ENCODE data around the gene SLC45A1.

SLC45A1 gene

DNA sequence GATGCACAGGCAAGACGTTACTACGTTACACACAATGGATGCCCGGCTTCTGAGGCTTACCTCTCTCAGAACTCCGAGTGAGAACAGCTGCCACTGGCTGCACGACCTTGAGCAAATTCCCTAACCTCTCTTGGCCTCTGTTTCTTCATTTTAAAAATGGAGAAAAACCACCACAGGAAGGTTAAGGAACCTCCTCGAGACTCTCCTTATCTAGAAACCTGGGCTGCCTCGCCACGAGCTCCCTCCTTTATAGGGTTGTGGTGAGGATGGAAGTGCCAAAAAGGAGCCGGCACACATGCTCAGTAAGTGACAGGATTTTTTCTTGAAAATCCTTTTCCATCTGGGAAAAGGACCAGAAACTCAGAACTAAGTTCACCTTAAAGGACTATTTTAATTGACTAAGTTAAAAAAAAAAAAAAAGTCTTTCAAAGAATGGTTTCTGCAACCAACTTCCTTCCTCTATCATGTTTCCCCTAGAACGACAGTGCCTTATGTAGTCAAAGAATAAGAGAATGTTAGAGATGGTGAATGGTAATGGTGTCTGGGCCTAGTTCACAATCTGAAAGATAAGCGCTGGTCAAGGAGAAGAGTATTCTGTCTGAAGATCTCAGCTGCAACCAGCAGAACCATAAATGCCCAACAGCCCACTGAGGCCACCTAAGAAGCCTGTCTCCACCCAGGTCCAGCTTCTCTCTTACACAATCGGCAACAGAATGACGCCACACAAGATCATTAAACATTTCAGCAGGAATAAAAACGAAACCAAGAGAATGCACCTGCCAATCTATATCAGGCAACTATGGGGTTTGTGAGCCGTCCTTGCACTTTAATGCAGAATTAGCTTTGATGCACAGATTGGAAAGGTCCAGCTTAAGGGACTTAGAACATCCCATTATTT lies 64.9 kb downstream of the SLC45A1 start:
- DNase-seq (ENCODE audit: low read depth in 2 of 3, low spot score in 2 of 3) = no peak

- DNase-seq (ENCODE audit: low read depth in 2 of 3, low spot score in 2 of 3) = no peak
Observed at GRCh38 chr1:8384088-8384487, 66.2 kb downstream of the SLC45A1 start.

- DNase-seq (ENCODE audit: low read depth in 2 of 3, low spot score in 2 of 3) = no peak
Observed at GRCh38 chr1:8384577-8384976, 66.7 kb downstream of the SLC45A1 start.

- DNase-seq (ENCODE audit: low read depth in 2 of 3, low spot score in 2 of 3) = no peak
Observed at GRCh38 chr1:8386247-8386646, 68.3 kb downstream of the SLC45A1 start.

- DNase-seq (ENCODE audit: low read depth in 2 of 3, low spot score in 2 of 3) = no peak
Observed at GRCh38 chr1:8388732-8389562, 71.0 kb downstream of the SLC45A1 start.

DNA sequence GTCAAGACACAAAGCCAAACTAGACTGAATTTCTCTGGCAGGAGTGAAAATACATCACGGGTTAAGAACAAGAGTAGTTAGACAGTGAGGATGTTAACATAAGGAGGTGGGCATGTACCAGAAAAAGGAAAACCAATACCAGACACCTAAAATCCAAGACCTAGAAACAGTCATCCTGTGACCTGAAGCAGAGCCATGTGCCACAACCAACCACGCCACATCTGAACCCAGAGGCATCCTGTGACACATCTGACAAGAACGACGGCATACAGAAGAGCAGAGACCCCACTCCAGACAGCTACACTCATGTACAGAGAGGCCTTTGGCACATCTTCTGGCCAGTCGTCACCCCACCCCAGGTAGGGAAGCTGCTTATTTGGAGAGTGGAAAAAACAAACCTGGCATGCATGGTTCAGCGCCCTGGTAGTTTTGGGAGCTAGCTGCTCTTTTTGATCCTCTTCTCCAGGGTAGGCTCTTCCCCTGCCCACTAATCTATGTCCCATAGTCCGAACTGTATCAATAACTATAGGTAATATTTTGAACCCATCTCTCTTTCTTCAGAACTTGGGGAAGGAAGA lies 72.1 kb downstream of the SLC45A1 start:
- no peak for DNase-seq (ENCODE audit: low read depth in 2 of 3, low spot score in 2 of 3)

GRCh38 chr1:8390707-8391106 lies 72.8 kb downstream of the SLC45A1 start:
- DNase-seq (ENCODE audit: low read depth in 2 of 3, low spot score in 2 of 3) = no peak

- no peak for DNase-seq (ENCODE audit: low read depth in 2 of 3, low spot score in 2 of 3)
Observed at GRCh38 chr1:8392522-8392921, 74.6 kb downstream of the SLC45A1 start.
